ENCODE data around the gene TEX264.

TEX264 gene

GRCh38 chr3:51692980-51693395, 21.9 kb downstream of the TEX264 start:
- no peak for DNase-seq (ENCODE audit: low read depth, low spot score)

GRCh38 chr3:51696954-51697353, 25.9 kb downstream of the TEX264 start:
- no peak for DNase-seq (ENCODE audit: low read depth, low spot score)

GRCh38 chr3:51698209-51698608, 27.2 kb downstream of the TEX264 start:
- no peak for DNase-seq (ENCODE audit: low read depth, low spot score)

GRCh38 chr3:51700403-51700802, 29.4 kb downstream of the TEX264 start:
- DNase-seq (ENCODE audit: low read depth, low spot score): no peak

GRCh38 chr3:51702156-51702555, 31.1 kb downstream of the TEX264 start:
- DNase-seq (ENCODE audit: low read depth, low spot score): no peak

GRCh38 chr3:51703068-51703760, 32.2 kb downstream of the TEX264 start:
- no peak for DNase-seq (ENCODE audit: low read depth, low spot score)

GRCh38 chr3:51703761-51704510, 32.9 kb downstream of the TEX264 start:
- no peak for DNase-seq (ENCODE audit: low read depth, low spot score)

GRCh38 chr3:51704511-51704950, 33.5 kb downstream of the TEX264 start:
- no peak for DNase-seq (ENCODE audit: low read depth, low spot score)

- no peak for DNase-seq (ENCODE audit: low read depth, low spot score)
These were observed 34.4 kb downstream of the TEX264 start for GRCh38 chr3:51705276-51706020.

- DNase-seq (ENCODE audit: low read depth, low spot score): no peak
These were observed 35.0 kb downstream of the TEX264 start for GRCh38 chr3:51706021-51706485.

- peak; percentile 95 for DNase-seq (ENCODE audit: low read depth, low spot score)
These were observed 36.0 kb downstream of the TEX264 start, which contains the start of gene GRM2 for GRCh38 chr3:51706788-51707731. Gene GRM2, plus strand, starts transcription at chr3:51707068. Its CDS starts 1,916 bp downstream, at chr3:51708984.

GRCh38 chr3:51708216-51708845, 37.3 kb downstream of the TEX264 start:
- no peak for DNase-seq (ENCODE audit: low read depth, low spot score)

GRCh38 chr3:51709004-51709420, 38.0 kb downstream of the TEX264 start:
- DNase-seq (ENCODE audit: low read depth, low spot score): no peak

- no peak for DNase-seq (ENCODE audit: low read depth, low spot score)
These were observed 38.6 kb downstream of the TEX264 start for GRCh38 chr3:51709675-51710074.

- DNase-seq (ENCODE audit: low read depth, low spot score): no peak
These were observed 39.7 kb downstream of the TEX264 start for GRCh38 chr3:51710631-51711351.

GRCh38 chr3:51711352-51712037, 40.4 kb downstream of the TEX264 start:
- no peak for DNase-seq (ENCODE audit: low read depth, low spot score)

GRCh38 chr3:51712038-51712420, 41.0 kb downstream of the TEX264 start:
- DNase-seq (ENCODE audit: low read depth, low spot score): no peak

- DNase-seq (ENCODE audit: low read depth, low spot score): no peak
These were observed 41.5 kb downstream of the TEX264 start for GRCh38 chr3:51712511-51712931.

- no peak for DNase-seq (ENCODE audit: low read depth, low spot score)
These were observed 41.9 kb downstream of the TEX264 start for GRCh38 chr3:51712963-51713362.

All from astrocyte of the hippocampus (primary cell).